HG03139 (cell line): ENCODE measurements around the gene HSD17B1.

Experiments used
- ATAC-seq: cut with Tn5 transposase; IDR thresholded peaks from one replicate; pipeline ENCODE4 v1.9.1; 2021; ENCODE audit not compliant: unreplicated experiment

Gene HSD17B1

GRCh38 chr17:42598905-42599304 lies 46.2 kb downstream of the HSD17B1 start:
- no peak for ATAC-seq

DNA sequence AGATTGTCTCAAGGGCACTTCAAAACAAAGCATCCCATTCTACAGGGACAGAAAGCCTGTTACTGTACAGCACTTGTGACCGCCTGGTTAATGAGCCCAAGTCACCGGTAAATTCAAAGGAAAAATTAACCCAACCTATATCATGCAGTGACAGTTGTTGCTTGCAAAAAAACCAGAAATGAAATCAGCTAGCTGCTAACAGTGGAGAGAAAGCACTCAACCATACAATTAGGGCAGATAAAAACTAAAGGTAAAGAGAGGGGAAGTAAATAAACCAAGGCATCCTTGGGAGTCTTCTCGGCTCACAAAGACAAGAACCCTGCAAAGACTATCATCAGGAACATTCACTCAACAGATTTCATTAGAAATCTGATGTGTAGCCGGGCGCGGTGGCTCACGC lies 50.6 kb downstream of the HSD17B1 start:
- ATAC-seq, result no peak
